ENCODE measurements around the gene PLA2G2E.

PLA2G2E gene

GRCh38 chr1:19920132-19920710 is 3.2 kb downstream of the PLA2G2E start:
- H3K4me3 ChIP-seq (ENCODE audit: low read length) = no peak overlapping the region
- TF ChIP-seq ZNF274 (IDR thresholded peaks at IDR 0.05; ENCODE audit: low read depth, low read length) = no peak

- H3K4me3 ChIP-seq (ENCODE audit: low read length) = no peak overlapping the region
- no peak for TF ChIP-seq ZNF274 (IDR thresholded peaks at IDR 0.05; ENCODE audit: low read depth, low read length)
Measured at GRCh38 chr1:19918057-19918456, 5.4 kb downstream of the PLA2G2E start.

- no peak for TF ChIP-seq ZNF274 (IDR thresholded peaks at IDR 0.05; ENCODE audit: low read depth, low read length)
- H3K4me3 ChIP-seq (ENCODE audit: low read length) = no peak overlapping the region
Measured at GRCh38 chr1:19910650-19911049, 12.8 kb downstream of the PLA2G2E start.

GRCh38 chr1:19909971-19910370 is 13.4 kb downstream of the PLA2G2E start:
- no peak for TF ChIP-seq ZNF274 (IDR thresholded peaks at IDR 0.05; ENCODE audit: low read depth, low read length)
- H3K4me3 ChIP-seq (ENCODE audit: low read length) = no peak overlapping the region

GRCh38 chr1:19909392-19909791 is 14.0 kb downstream of the PLA2G2E start:
- no peak for TF ChIP-seq ZNF274 (IDR thresholded peaks at IDR 0.05; ENCODE audit: low read depth, low read length)
- no peak overlapping the region for H3K4me3 ChIP-seq (ENCODE audit: low read length)

GRCh38 chr1:19907456-19907855 is 16.0 kb downstream of the PLA2G2E start:
- no peak overlapping the region for H3K4me3 ChIP-seq (ENCODE audit: low read length)
- no peak for TF ChIP-seq ZNF274 (IDR thresholded peaks at IDR 0.05; ENCODE audit: low read depth, low read length)

- no peak for TF ChIP-seq ZNF274 (IDR thresholded peaks at IDR 0.05; ENCODE audit: low read depth, low read length)
- no peak overlapping the region for H3K4me3 ChIP-seq (ENCODE audit: low read length)
Measured at GRCh38 chr1:19903621-19904020, 19.8 kb downstream of the PLA2G2E start.

- H3K4me3 ChIP-seq (ENCODE audit: low read length) = no peak overlapping the region
- TF ChIP-seq ZNF274 (IDR thresholded peaks at IDR 0.05; ENCODE audit: low read depth, low read length) = no peak
Measured at GRCh38 chr1:19901653-19902052, 21.8 kb downstream of the PLA2G2E start.

- no peak overlapping the region for H3K4me3 ChIP-seq (ENCODE audit: low read length)
- TF ChIP-seq ZNF274 (IDR thresholded peaks at IDR 0.05; ENCODE audit: low read depth, low read length) = no peak
Measured at GRCh38 chr1:19894218-19894617, 29.2 kb downstream of the PLA2G2E start.

- TF ChIP-seq ZNF274 (IDR thresholded peaks at IDR 0.05; ENCODE audit: low read depth, low read length) = no peak
- no peak overlapping the region for H3K4me3 ChIP-seq (ENCODE audit: low read length)
Measured at GRCh38 chr1:19893687-19894086, 29.7 kb downstream of the PLA2G2E start.

- H3K4me3 ChIP-seq (ENCODE audit: low read length) = no peak overlapping the region
- TF ChIP-seq ZNF274 (IDR thresholded peaks at IDR 0.05; ENCODE audit: low read depth, low read length) = no peak
Measured at GRCh38 chr1:19892628-19893168, 30.7 kb downstream of the PLA2G2E start.

GRCh38 chr1:19892129-19892528 is 31.3 kb downstream of the PLA2G2E start:
- no peak overlapping the region for H3K4me3 ChIP-seq (ENCODE audit: low read length)
- TF ChIP-seq ZNF274 (IDR thresholded peaks at IDR 0.05; ENCODE audit: low read depth, low read length) = no peak

- H3K4me3 ChIP-seq (ENCODE audit: low read length) = no peak overlapping the region
- no peak for TF ChIP-seq ZNF274 (IDR thresholded peaks at IDR 0.05; ENCODE audit: low read depth, low read length)
Measured at GRCh38 chr1:19889656-19890055, 33.8 kb downstream of the PLA2G2E start.

- no peak for TF ChIP-seq ZNF274 (IDR thresholded peaks at IDR 0.05; ENCODE audit: low read depth, low read length)
Measured at GRCh38 chr1:19888112-19888511, 35.3 kb downstream of the PLA2G2E start.

GRCh38 chr1:19885821-19886220 is 37.6 kb downstream of the PLA2G2E start:
- H3K4me3 ChIP-seq (ENCODE audit: low read length) = no peak overlapping the region
- TF ChIP-seq ZNF274 (IDR thresholded peaks at IDR 0.05; ENCODE audit: low read depth, low read length) = no peak

More at GRCh38 chr1:19888112-19888511, 35.3 kb downstream of the PLA2G2E start:
- no peak overlapping the region for H3K4me3 ChIP-seq (ENCODE audit: low read length)

GRCh38 chr1:19884312-19884711 is 39.1 kb downstream of the PLA2G2E start:
- no peak overlapping the region for H3K4me3 ChIP-seq (ENCODE audit: low read length)
- TF ChIP-seq ZNF274 (IDR thresholded peaks at IDR 0.05; ENCODE audit: low read depth, low read length) = no peak
